Right renal pelvis (tissue), 4 donors: ENCODE data around the gene NKTR. TPM values are rescaled to one million over a fixed set of nuclear protein-coding genes. Genes with fewer than 3 reads are reported as not detected.

Experiments used
- DNase-seq, 4 donors: peaks; one replicate each; pipeline ENCODE4 v3.0.0-alpha.2; 2013; ENCODE audit warnings: low read depth in 4 of 4, low spot score in 3 of 4, missing footprints in 1 of 4
- polyA plus RNA-seq, 4 donors: library from polyadenylated mRNA; unstranded; fragments of 120-200 nt; gene quantifications; one replicate each; pipeline ENCODE4 v1.2.1, GENCODE V29; 2013; ENCODE audit not compliant: insufficient read length in 4 of 4

Gene NKTR
- polyA plus RNA-seq, 4 donors: 70.5 to 112 (median 76.9) TPM

DNA sequence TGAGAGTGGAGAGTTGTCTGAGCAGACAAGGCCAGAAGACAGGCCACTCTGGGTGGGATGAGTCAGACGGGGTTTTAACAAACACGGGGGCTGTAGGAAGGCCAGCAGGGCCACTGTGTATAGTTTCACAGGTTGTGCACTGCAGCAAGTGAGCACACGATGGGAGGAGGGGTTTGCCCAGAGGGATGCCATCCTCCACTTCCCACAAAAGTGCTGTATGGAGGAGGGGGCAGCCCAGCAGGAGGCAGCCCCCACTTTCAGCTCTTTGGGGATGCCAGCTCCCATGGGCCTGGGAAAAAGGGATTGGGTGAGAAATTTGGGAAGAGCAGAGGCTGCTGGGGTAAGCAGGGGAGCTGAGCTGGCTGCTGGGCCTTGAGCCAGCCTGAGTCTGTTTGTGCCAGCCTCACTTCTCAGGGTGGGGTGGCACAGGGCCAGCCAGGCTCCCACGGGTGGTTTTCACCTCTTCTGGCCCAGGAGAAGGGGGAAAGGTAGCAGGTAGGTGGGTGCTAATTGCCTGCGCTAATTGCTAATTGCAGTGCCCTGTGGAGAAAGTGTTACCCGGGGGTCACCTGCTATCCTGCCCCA lies 59.7 kb downstream of the NKTR start:
- no peak for DNase-seq

DNA sequence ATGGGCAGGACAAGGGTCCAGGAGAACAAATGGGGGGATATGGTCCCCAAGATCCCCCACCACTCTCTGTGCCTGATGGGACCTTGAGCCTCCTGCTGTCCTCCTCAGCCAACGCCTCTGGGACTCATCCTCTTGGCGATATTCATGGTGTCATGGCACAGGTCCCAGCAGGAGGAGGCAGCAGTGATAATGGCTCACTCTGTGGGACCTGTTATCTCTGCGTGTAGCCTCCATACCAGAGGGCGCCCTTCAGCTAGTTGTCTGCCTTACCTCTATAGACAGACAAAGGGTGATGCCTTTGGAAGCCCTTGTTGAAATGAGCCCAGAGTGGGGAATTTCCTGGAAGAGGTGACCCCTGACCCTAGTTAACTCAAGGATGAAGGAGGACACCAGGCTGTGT lies 60.4 kb downstream of the NKTR start:
- DNase-seq: no peak

DNA sequence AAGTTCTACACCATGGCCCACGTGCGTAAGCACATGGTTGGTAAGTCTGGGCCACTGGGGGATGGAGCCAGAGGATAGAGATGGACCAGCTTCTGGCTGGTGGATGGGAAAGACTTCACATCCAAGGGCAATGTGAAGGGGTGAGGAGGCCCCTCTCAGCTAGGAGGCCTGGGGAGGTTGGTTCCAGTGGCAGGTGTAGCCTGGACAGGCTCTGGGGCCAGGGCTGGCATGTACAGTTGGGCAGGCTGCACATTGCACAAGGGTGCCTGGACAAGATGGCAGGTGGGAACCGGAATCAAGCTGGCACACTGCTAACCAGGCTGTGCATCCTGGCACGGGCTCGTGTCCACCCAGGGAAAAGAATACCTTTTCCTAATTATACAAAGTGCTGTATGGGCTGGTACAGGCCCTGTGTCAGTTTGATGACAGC lies 61.1 kb downstream of the NKTR start:
- no peak for DNase-seq

- DNase-seq: no peak
Measured at GRCh38 chr3:42662037-42662812, 61.7 kb downstream of the NKTR start.

DNA sequence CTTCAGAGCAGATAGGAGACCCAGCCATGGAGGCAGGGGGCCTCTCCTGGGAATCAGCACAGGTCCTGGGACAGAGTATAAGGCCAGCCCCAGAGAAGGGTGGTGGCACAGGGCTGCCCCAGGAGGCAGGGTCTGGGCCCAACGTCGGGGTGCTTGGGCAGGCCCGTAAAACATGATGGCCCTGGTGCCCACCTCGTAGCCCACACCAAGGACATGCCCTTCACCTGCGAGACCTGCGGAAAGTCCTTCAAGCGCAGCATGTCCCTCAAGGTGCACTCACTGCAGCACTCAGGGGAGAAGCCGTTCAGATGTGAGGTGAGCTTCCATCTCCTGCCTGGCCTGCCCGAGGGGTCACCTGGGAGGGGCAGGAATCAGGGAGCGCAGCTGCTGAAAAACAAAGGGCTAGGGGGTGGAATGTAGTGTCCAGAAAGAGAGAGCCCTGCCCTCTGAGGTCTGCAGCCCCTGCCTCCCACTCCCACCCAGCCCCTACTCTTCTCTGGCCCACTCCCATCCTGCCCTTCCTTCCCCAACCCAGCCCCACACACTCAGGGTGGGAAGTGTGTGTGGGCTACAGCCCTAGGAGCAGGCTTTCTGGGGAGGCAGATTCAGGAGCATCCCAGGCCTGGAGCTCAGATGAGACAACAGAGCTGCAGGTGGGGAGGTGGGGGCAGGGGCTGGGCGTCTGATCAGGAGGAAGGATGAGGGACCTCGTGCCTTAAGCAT lies 62.5 kb downstream of the NKTR start:
- no peak for DNase-seq

DNA sequence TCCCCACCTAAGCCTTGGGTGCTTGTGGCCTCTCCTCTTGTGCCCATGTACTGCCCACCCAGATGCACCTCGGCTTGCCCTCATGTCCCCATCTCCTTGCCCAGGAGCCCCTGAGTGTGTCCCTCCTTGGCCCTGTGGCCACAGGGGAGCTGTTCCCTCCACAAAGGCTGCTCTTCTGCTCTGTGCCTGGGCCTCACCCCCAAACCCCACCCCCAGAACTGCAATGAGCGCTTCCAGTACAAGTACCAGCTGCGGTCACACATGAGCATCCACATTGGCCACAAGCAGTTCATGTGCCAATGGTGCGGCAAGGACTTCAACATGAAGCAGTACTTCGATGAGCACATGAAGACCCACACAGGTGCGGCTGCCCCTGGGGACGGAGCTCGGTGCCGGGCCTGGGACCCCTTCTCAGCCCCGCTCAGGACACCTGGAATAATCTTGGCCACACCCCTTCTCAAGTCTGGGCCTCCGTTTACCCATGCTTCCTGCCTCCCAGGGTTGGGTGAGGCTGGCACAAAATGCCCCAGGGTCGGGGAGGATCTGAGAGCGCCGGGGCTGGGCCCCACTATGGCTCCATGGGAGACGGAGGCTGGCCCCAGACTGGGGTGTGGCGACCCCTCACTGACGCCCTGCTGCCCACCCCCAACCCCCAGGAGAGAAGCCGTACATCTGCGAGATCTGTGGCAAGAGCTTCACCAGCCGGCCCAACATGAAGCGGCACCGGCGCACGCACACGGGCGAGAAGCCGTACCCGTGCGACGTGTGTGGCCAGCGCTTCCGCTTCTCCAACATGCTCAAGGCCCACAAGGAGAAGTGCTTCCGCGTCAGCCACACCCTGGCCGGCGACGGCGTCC lies 63.3 kb downstream of the NKTR start:
- DNase-seq: no peak

- no peak for DNase-seq
Measured at GRCh38 chr3:42664438-42664803, 63.9 kb downstream of the NKTR start.

- DNase-seq: no peak
Measured at GRCh38 chr3:42665050-42665878, 64.8 kb downstream of the NKTR start.

GRCh38 chr3:42666022-42666421 lies 65.5 kb downstream of the NKTR start:
- no peak for DNase-seq

- no peak for DNase-seq
Measured at GRCh38 chr3:42666577-42666998, 66.1 kb downstream of the NKTR start.

DNA sequence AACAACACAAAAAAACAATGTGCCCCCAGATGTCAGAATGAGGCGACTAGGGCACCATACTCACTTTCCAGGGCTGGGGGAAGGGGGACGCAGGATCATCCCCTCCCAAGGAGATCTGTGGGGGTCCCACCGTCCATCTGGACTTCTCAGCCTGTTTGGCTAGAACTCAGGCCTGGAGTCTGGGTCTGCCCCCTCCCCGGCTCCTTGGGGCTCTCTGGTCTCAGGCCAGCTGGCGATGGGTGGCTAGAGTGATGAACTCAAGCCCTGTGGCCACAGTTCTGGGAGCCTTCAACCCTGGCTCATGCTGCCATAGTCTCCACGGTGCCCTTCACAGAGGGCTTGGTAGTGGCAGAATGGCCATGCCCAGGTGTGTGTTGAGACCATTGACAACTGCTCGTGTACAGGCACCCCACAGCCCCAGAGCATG lies 66.6 kb downstream of the NKTR start:
- DNase-seq: no peak

DNA sequence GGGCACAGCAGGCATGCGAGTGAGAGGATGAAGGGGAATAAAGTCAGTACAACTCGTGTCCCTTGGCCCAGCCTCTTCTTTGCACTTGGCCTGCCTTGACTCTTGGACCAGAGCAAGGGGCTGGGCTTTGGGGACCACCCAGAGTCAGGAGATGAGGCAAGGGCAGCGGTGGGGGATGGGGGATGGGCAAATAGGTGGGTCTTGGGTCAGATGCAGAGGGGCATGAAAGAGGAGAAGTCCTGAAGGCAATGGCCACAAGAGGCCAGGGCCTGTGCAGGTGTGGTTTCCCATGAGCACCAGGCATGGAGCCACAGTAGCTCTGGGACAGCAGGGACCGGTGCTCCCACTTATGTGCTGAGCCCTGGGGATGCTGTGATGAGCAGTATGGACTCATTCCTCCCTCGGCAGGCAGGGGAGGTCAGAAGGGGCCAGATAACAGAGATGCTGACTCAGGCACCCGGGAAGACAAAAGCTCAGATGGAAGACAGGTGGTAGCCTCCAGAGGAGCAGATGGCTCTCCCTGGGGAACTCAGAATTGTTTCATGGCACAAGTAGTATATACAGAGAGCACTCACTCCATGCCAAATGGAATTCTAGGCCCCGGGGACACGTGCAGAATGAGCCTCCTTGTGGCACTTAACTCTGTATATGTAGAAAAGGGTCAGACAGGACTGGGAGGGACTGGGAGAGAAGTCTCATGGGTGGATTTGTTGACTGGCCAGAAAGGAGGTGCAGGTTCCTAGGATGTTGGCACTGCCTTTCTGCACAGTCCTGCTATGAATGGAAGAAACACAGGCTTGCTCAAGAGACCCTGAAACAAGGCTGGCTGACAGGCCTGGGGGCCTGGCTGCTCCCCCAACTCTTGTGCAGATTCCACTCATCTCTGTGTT lies 67.3 kb downstream of the NKTR start:
- DNase-seq: no peak

DNA sequence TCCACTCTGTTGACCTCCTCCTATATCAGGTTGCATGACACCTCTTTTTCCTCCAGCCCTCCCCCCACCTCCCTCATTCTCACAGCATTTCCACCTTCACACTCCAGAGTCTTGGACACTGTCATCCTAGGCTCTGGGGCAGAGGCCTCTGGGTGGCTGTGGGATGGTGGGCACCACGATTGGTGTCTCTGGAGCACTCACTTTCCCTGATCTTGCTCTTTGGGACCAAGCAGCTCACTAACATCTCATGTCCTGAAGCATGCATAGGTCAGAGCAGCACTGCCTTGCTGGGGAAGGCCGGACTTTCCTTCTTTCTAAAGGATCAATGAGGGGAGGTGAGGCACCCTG lies 67.9 kb downstream of the NKTR start:
- no peak for DNase-seq

DNA sequence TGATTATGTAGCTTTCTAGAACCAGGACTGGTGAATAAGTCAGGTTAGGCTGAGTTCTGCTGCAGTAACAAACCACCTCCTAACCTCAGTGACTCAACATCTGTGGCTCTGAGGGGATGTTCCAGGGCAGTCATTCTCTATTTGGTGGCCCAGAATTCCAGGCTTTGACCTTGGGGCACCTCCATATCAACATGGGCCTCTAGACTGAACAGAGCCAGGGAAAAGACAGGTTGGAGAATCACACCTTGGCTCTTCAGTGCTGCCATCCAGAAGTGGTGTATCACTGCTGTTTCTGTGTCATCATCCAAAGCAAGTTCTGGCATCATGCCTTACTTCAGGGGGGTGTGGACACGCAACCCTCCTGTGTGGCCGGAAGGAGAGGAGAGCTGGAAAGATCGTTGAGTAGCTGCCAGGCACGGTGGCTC lies 68.3 kb downstream of the NKTR start:
- no peak for DNase-seq

DNA sequence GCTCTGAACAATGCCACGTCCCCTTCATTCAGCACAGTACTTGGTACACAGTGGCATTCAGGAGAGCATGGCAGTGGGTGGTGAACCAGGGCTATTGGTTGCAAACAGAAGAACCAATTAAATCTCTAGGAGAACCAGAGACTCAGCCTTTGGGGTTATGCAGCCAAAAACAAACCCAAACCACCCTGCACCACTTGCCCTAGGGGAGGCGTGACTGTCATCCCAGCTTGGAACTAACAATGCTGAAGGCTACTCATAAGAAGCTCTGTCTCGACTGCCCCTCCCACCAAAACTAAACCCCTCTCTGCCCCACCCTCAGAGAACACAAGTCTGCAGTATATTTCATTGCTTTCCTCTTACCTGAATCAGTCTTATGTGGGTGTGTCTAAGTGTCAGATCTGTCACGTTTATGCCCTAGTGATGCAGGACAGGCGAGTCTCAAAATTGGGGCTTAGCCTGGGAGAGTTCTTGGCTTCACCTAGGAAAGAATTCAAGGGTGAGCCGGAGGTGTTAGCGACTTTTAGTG lies 69.6 kb downstream of the NKTR start:
- DNase-seq: no peak

DNA sequence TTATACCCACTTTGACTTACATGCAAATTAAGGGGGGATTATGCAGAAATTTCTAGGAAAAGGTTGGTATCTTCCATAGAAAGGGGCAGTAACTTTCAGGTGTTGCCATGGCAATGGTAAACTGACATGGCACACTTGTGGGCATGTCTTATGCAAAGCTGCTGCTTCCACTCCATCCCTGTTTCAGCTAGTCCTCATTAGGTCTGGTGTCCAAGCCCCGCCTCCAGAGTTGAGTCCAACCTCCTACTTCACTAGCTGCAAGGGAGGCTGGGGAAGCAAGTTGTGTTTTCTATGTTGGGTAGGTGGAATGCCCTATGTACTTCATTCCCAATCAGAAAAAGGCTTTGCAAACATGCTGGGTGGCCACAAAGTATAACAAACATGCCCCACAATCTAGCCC lies 70.2 kb downstream of the NKTR start:
- no peak for DNase-seq

DNA sequence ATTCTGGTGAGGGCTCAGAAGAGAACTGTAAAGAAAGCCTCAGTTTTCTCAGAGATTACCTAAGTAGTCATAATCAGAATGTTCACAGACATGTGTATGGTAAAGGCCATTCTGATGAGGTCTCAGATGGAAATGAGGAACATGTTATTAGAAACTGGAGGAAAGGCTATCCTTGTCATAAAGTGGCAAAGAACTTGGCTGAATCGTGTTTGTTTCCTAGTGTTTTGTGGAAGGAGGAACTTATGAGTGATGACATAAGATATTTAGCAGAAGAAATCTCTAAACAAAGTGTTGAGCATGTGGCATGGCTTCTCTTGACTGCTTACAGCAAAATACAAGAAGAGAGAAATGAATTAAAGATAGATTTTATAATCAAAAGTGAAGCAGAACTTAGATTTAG lies 72.0 kb downstream of the NKTR start:
- no peak for DNase-seq

DNA sequence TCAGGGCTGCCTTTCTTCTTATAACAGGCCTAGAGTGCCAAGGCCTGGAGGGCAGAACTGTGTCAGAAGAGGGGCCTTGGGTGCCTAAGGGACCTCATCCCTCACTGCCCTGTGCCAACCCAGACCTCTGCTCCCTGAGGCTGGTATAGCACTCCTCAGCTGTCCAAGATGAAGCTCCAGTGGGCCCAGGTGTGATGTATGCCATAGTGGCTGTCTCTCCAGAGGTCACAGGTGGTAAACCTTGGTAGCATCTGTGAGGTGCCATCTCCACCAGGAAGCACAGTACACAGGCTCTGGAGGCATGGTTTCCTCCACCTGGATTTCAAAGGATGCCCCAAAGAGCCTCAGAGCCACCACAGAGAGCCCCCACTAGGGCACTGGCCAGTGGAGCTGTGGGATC lies 72.6 kb downstream of the NKTR start:
- DNase-seq: no peak

DNA sequence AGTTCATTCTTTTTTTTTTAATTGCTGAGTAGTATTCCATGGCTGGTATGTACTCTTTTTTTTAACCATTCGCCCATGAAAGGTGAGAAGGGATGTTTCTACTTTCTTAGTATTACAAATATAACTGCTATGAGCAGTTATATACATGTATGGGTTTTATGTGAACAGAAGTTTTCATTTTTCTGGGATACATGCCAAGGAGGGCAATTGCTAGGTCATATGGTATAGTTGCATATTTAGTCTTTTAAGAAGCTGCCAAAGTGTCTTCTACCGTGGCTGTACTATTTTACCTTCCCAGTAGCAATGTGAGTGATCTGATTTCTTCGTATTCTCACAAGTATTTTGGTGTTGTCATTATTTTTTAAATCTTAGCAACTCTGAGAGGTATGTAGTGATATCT lies 73.7 kb downstream of the NKTR start:
- DNase-seq: no peak
